B cell (primary cell): ENCODE results near the gene FGFR2.

Experiments
- EZH2 ChIP-seq: IDR thresholded peaks from 2 replicates; pipeline ENCODE4 v1.6.1; 2012; ENCODE audit warnings: borderline replicate concordance, low read depth, mild to moderate bottlenecking, moderate library complexity, low read length; ENCODE audit not compliant: insufficient read depth, poor library complexity, severe bottlenecking
- TF ChIP-seq, protein P1 (sequence below): fragments of 200-600 bp; IDR thresholded peaks from one replicate; pipeline ENCODE4 v1.8.0; 2022; ENCODE audit warnings: antibody characterized with exemption, mild to moderate bottlenecking

GRCh38 chr10:121510201-121510771 lies 88.0 kb downstream of the FGFR2 start:
- TF ChIP-seq, protein P1, sequence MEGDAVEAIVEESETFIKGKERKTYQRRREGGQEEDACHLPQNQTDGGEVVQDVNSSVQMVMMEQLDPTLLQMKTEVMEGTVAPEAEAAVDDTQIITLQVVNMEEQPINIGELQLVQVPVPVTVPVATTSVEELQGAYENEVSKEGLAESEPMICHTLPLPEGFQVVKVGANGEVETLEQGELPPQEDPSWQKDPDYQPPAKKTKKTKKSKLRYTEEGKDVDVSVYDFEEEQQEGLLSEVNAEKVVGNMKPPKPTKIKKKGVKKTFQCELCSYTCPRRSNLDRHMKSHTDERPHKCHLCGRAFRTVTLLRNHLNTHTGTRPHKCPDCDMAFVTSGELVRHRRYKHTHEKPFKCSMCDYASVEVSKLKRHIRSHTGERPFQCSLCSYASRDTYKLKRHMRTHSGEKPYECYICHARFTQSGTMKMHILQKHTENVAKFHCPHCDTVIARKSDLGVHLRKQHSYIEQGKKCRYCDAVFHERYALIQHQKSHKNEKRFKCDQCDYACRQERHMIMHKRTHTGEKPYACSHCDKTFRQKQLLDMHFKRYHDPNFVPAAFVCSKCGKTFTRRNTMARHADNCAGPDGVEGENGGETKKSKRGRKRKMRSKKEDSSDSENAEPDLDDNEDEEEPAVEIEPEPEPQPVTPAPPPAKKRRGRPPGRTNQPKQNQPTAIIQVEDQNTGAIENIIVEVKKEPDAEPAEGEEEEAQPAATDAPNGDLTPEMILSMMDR, result no peak
- no peak for TF ChIP-seq EZH2
